NT2/D1 (cell line): ENCODE measurements around the gene MTHFD2L.

Experiments
- SUZ12 ChIP-seq: IDR thresholded peaks from 2 replicates; pipeline ENCODE4 v1.6.1; 2011; ENCODE audit not compliant: insufficient read length, insufficient read depth; ENCODE audit errors: extremely low read depth
- YY1 ChIP-seq: IDR thresholded peaks from 2 replicates; pipeline ENCODE4 v1.6.1; 2011; ENCODE audit not compliant: insufficient read length, insufficient read depth
- ZNF274 ChIP-seq: IDR thresholded peaks from 2 replicates; pipeline ENCODE4 v1.6.1; 2011; ENCODE audit warnings: mild to moderate bottlenecking, low read depth, low read length

GRCh38 chr4:74168841-74169240 lies 10.9 kb downstream of the MTHFD2L start:
- TF ChIP-seq YY1 (no peak), ZNF274 (no peak), SUZ12 (no peak)
